ENCODE data around the gene NECAP2.

NECAP2 gene

DNA sequence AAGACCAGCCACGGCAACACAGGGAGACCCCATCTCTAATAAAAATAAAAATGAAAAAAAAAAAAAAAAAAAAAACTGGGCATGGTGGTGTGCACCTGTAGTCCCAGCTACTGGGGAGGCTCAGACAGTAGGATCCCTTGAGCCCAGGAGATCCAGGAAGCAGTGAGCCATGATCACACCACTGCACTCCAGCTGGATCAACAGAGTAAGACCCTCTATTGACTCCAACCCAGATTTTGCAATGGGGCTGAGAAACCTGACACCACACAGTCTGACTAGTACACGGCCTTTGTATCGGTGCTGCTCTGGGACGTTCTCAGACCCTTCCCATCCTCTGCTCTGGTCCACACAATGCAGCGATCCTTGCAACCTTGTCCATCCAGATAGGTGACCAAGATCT is 35.1 kb upstream of the NECAP2 start:
- H3K27me3 ChIP-seq (ENCODE audit: control insufficient read depth, insufficient read depth, low read length): no peaks in the 10 kb centered on the region
- no peak overlapping the region for H3K27ac ChIP-seq (ENCODE audit: low read length)
- DNase-seq (ENCODE audit: low read depth, low spot score): no peak
- H3K9me3 ChIP-seq (ENCODE audit: control insufficient read depth, insufficient read depth, low read length): no peaks in the 10 kb centered on the region
- H3K4me3 ChIP-seq (ENCODE audit: low read length): no peak overlapping the region
- WGBS (ENCODE audit: insufficient coverage, insufficient read length): no CpG with 5 or more reads among the region's 5 CpGs
- H3K36me3 ChIP-seq (ENCODE audit: control insufficient read depth, insufficient read depth, low read length): no peaks in the 10 kb centered on the region
- no peaks in the 10 kb centered on the region for H3K4me1 ChIP-seq (ENCODE audit: control insufficient read depth, insufficient read depth, low read length)

DNA sequence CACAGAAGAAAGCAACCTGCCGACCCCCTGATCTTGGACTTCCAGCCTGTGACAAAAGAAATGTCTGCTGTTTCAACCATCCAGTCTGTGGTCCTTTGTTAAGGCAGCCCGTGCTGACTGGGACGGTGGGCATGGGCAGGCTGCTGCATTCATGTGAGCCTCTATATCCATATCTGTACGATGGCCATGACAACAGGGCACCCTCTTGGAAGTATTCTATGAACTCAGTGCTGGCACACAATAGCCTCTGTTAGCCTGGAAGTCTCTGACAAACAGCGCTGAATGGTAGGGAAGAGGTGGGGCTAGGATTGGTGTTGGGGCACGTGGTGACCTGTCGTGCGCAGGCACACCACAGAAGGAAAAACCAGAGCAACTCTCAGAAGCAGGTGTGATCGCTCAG is 33.7 kb upstream of the NECAP2 start:
- no peak overlapping the region for H3K4me3 ChIP-seq (ENCODE audit: low read length)
- H3K9me3 ChIP-seq (ENCODE audit: control insufficient read depth, insufficient read depth, low read length): no peaks in the 10 kb centered on the region
- H3K4me1 ChIP-seq (ENCODE audit: control insufficient read depth, insufficient read depth, low read length): no peaks in the 10 kb centered on the region
- no CpG with 5 or more reads among the region's 9 CpGs for WGBS (ENCODE audit: insufficient coverage, insufficient read length)
- H3K27me3 ChIP-seq (ENCODE audit: control insufficient read depth, insufficient read depth, low read length): no peaks in the 10 kb centered on the region
- no peaks in the 10 kb centered on the region for H3K36me3 ChIP-seq (ENCODE audit: control insufficient read depth, insufficient read depth, low read length)
- H3K27ac ChIP-seq (ENCODE audit: low read length): no peak overlapping the region
- DNase-seq (ENCODE audit: low read depth, low spot score): no peak

DNA sequence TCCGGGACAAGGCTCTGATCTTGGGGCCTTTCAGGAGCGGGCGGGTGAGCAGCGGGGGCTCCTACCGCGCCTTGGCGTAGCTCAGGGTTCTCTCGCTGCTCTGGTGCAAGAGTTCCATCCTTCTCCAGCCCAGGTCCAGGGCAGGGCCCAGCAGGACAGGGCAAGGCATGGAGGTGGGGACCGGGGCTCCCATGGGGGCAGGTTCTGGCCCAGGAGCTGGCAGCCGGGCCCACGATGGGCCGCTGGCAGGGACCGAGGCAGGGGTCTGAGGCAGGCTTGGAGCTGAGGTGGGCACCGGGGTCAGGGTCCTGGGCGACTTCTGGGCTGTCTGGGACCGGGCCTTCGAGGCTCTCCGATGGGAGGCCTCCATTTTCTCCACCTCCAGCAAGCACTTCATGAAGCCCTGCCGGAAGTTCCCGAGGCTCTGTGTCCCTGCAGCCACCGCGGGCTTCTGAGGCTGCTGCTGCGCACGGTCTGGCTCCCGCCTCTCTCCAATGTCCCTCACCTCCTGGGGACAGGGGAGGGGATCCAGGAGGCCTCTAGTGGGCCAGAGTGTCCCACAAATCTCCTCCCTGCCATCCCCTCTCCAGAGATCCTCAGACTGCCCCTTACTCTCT is 30.9 kb upstream of the NECAP2 start:
- no peaks in the 10 kb centered on the region for H3K9me3 ChIP-seq (ENCODE audit: control insufficient read depth, insufficient read depth, low read length)
- DNase-seq (ENCODE audit: low read depth, low spot score): no peak

DNA sequence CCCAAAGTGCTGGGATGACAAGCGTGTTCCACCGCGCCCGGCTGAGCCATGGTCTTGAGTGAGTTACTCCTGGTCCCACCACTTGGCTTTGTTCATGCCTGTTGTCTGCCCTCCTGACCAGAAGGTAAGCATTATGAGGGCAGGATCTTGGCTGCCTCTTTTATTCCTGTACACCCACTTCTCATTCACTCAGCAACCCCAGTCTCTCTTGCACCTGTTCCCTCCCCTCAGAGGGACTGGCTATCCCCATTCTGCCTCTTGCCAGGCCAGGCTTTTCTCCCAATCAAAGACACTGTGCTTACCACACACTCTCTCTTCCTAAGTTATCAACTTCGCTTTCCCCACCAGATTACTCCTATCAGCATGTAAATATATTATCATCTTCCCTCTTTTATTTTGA is 29.7 kb upstream of the NECAP2 start:
- no peaks in the 10 kb centered on the region for H3K27me3 ChIP-seq (ENCODE audit: control insufficient read depth, insufficient read depth, low read length)
- no peak overlapping the region for H3K27ac ChIP-seq (ENCODE audit: low read length)
- no peaks in the 10 kb centered on the region for H3K4me1 ChIP-seq (ENCODE audit: control insufficient read depth, insufficient read depth, low read length)
- no CpG with 5 or more reads among the region's 5 CpGs for WGBS (ENCODE audit: insufficient coverage, insufficient read length)
- no peaks in the 10 kb centered on the region for H3K36me3 ChIP-seq (ENCODE audit: control insufficient read depth, insufficient read depth, low read length)
- no peak overlapping the region for H3K4me3 ChIP-seq (ENCODE audit: low read length)
- no peaks in the 10 kb centered on the region for H3K9me3 ChIP-seq (ENCODE audit: control insufficient read depth, insufficient read depth, low read length)
- DNase-seq (ENCODE audit: low read depth, low spot score): no peak

More for the DNA sequence above, 30.9 kb upstream of the NECAP2 start:
- WGBS (ENCODE audit: insufficient coverage, insufficient read length): no CpG with 5 or more reads among the region's 25 CpGs
- Histone ChIP-seq H3K4me1 (ENCODE audit: control insufficient read depth, insufficient read depth, low read length) (no peaks in the 10 kb centered on the region), H3K27ac (ENCODE audit: low read length) (no peak overlapping the region), H3K4me3 (ENCODE audit: low read length) (no peak overlapping the region), H3K36me3 (ENCODE audit: control insufficient read depth, insufficient read depth, low read length) (no peaks in the 10 kb centered on the region), H3K27me3 (ENCODE audit: control insufficient read depth, insufficient read depth, low read length) (no peaks in the 10 kb centered on the region)

DNA sequence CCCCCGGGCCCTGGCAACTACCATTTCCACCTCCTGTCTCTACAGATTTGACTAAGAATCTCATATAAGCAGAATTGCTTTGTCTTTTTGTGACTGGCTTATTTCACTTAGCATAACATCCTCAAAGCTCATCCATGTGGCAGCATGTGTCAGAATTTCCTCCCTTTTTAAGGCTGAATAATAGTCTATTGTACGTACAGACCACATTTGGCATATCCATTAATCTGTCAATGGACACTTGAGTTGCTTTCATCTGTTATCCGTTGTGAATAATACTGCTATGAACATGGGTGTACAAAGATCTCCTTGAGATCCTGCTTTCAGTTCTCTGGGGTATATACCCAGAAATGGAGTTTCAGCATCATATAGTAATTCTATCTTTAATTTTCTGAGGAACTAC is 27.3 kb upstream of the NECAP2 start:
- WGBS (ENCODE audit: insufficient coverage, insufficient read length): no CpG with 5 or more reads among the region's 3 CpGs

DNA sequence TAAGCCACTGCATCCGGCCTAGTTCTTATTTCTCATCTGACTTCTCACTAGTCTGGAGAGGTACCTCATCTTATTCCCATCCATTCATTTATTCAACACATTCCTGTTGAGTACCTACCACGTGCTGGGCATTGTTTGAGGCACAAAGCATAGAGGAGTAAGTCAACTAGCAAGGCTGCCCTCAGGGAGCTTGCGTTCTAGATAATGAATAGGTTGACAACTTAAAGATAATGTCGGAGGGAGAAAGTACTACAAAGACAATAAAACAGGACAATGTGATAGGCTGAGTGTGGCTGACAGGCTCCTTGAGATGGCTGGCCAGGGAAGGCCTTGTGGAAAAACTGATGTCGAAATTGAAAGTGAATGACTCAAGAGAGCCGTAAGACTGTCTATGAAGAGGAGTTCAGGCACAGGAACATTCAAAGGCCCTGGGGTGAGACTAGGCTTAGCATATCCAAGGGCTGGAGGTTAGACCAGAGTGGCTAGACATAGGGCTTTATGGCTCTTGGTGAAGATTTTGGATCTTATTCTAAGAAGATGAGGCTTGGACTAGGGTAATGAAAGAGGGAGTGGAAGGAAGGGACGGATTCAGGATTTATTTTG is 21.6 kb upstream of the NECAP2 start:
- no peak for DNase-seq (ENCODE audit: low read depth, low spot score)
- no peaks in the 10 kb centered on the region for H3K27me3 ChIP-seq (ENCODE audit: control insufficient read depth, insufficient read depth, low read length)
- WGBS (ENCODE audit: insufficient coverage, insufficient read length): no CpG with 5 or more reads among the region's 7 CpGs
- H3K27ac ChIP-seq (ENCODE audit: low read length): no peak overlapping the region
- H3K4me1 ChIP-seq (ENCODE audit: control insufficient read depth, insufficient read depth, low read length): no peaks in the 10 kb centered on the region
- H3K4me3 ChIP-seq (ENCODE audit: low read length): no peak overlapping the region
- no peaks in the 10 kb centered on the region for H3K36me3 ChIP-seq (ENCODE audit: control insufficient read depth, insufficient read depth, low read length)
- H3K9me3 ChIP-seq (ENCODE audit: control insufficient read depth, insufficient read depth, low read length): no peaks in the 10 kb centered on the region

More for the DNA sequence above, 27.3 kb upstream of the NECAP2 start:
- no peak overlapping the region for H3K4me3 ChIP-seq (ENCODE audit: low read length)
- no peaks in the 10 kb centered on the region for H3K4me1 ChIP-seq (ENCODE audit: control insufficient read depth, insufficient read depth, low read length)
- H3K27me3 ChIP-seq (ENCODE audit: control insufficient read depth, insufficient read depth, low read length): no peaks in the 10 kb centered on the region
- no peak overlapping the region for H3K27ac ChIP-seq (ENCODE audit: low read length)
- DNase-seq (ENCODE audit: low read depth, low spot score): no peak
- H3K36me3 ChIP-seq (ENCODE audit: control insufficient read depth, insufficient read depth, low read length): no peaks in the 10 kb centered on the region
- no peaks in the 10 kb centered on the region for H3K9me3 ChIP-seq (ENCODE audit: control insufficient read depth, insufficient read depth, low read length)

DNA sequence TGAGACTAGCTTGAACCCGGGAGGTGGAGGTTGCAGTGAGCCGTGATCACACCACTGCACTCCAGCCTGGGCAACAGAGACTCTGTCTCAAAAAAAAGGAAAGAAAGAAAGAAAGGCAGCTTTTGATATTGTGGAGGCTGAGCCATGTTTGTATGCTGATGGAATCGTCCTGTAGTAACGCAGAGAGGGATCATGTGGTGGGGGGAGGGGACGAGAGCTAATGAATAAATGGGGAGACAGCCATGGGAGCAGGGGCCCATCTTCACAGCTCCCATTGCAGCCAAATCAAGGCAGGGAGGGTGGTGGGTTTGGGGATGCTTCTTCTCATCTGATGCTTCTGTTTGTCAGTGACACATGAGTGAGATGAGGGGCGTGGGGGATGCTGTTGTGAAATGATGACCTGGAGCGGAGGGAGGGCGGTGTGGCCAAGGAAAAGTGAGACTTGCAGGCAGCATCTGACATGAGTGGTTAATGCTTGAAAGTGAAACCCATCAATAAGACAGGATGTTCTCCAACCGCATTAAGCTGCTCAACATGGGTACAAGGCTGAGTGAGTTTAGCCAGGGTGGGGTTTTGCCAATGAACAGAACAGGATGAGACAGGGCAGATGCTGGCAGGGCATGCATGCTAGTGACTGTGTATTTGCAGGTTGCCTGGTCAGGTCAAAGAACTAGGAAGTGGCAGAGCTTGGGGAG is 20.0 kb upstream of the NECAP2 start:
- H3K27ac ChIP-seq (ENCODE audit: low read length): no peak overlapping the region
- H3K27me3 ChIP-seq (ENCODE audit: control insufficient read depth, insufficient read depth, low read length): no peaks in the 10 kb centered on the region
- H3K9me3 ChIP-seq (ENCODE audit: control insufficient read depth, insufficient read depth, low read length): no peaks in the 10 kb centered on the region
- WGBS (ENCODE audit: insufficient coverage, insufficient read length): no CpG with 5 or more reads among the region's 9 CpGs
- no peak for DNase-seq (ENCODE audit: low read depth, low spot score)
- H3K4me3 ChIP-seq (ENCODE audit: low read length): no peak overlapping the region
- H3K36me3 ChIP-seq (ENCODE audit: control insufficient read depth, insufficient read depth, low read length): no peaks in the 10 kb centered on the region
- H3K4me1 ChIP-seq (ENCODE audit: control insufficient read depth, insufficient read depth, low read length): no peaks in the 10 kb centered on the region

DNA sequence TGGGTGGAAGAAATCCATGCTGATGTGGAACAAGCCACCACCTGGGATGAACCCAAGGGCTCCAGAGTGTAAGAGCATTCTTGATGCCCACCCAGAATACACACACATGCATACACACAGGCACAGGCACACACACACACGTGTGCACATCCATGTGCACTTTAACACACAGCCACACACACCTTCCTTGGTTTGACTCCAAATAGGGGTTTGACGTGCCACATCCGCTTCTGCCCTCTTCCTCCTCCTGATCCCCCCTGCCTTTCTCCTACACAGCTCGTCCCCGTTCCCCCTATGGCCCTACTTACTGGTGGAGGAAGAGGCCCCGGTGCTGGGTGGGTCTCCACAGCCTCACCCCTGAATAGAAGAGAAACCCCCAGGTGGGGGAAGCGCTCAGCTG is 19.3 kb upstream of the NECAP2 start:
- WGBS (ENCODE audit: insufficient coverage, insufficient read length): no CpG with 5 or more reads among the region's 7 CpGs

DNA sequence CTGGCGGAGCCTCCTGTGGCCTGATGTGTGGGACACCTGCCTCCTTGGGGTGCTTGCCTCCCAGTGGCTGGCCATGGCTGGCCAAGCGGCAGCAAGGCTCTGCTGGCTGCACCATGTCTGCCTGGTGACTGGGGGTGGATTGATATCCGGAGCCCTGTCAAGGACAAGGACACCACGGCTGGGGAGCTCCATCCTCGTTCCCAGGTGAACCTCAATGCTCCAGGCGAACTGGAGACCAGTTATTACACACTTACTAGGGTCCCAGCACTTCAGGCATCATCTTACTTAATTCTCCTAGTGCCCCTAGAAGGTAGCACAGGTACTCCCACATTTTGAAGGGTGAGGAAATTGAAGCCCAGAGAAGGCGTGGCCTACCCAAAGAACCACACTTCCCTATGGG is 18.5 kb upstream of the NECAP2 start:
- WGBS (ENCODE audit: insufficient coverage, insufficient read length): no CpG with 5 or more reads among the region's 7 CpGs
- Histone ChIP-seq H3K4me1 (ENCODE audit: control insufficient read depth, insufficient read depth, low read length) (no peaks in the 10 kb centered on the region), H3K36me3 (ENCODE audit: control insufficient read depth, insufficient read depth, low read length) (no peaks in the 10 kb centered on the region), H3K27me3 (ENCODE audit: control insufficient read depth, insufficient read depth, low read length) (no peaks in the 10 kb centered on the region), H3K4me3 (ENCODE audit: low read length) (no peak overlapping the region), H3K9me3 (ENCODE audit: control insufficient read depth, insufficient read depth, low read length) (no peaks in the 10 kb centered on the region), H3K27ac (ENCODE audit: low read length) (no peak overlapping the region)
- DNase-seq (ENCODE audit: low read depth, low spot score): no peak

More for the DNA sequence above, 19.3 kb upstream of the NECAP2 start:
- Histone ChIP-seq H3K4me3 (ENCODE audit: low read length) (no peak overlapping the region), H3K27me3 (ENCODE audit: control insufficient read depth, insufficient read depth, low read length) (no peaks in the 10 kb centered on the region), H3K36me3 (ENCODE audit: control insufficient read depth, insufficient read depth, low read length) (no peaks in the 10 kb centered on the region), H3K9me3 (ENCODE audit: control insufficient read depth, insufficient read depth, low read length) (no peaks in the 10 kb centered on the region), H3K27ac (ENCODE audit: low read length) (no peak overlapping the region), H3K4me1 (ENCODE audit: control insufficient read depth, insufficient read depth, low read length) (no peaks in the 10 kb centered on the region)
- no peak for DNase-seq (ENCODE audit: low read depth, low spot score)

DNA sequence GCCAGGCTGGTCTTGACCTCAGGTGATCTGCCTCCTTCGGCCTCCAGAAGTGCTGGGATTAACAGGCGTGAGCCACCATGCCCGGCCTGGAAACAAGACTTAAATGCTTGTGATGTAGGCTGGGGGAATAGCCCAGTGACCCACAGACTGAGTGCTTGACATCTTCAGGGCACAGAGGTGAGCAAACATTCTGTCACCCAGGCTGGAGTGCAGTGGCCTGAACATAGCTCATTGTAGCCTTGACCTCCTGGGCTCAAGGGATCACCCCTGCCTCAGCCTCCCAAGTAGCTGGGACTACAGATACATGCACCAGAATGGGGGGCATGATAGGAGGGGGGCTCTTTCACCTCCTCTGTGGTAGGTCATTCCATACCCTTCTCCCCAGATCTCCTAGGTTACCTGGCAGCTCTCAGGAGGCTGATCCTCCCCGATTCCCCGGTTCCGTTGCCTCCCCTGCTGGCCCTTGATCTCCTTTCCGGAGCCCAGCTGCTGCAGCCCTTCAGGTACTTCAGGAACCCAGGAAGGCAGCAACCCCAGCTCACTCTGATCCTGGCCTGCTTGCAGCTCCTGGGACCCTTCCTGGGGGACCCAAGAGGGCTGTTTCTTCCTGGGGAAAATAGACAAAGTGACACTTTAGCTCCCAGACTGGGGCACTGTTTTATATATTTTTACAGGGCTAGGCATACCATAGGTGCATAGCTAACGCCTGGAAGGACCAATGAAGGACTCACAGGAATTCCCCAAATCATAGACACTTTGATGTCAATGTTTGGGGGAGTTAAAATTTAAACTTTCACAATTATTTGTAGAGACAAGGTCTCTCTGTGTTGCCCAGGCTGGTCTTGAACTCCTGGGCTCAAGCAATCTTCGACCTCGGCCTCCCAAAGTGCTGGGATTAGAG is 15.1 kb upstream of the NECAP2 start:
- WGBS (ENCODE audit: insufficient coverage, insufficient read length): no CpG with 5 or more reads among the region's 10 CpGs
- H3K27me3 ChIP-seq (ENCODE audit: control insufficient read depth, insufficient read depth, low read length): no peaks in the 10 kb centered on the region
- no peaks in the 10 kb centered on the region for H3K36me3 ChIP-seq (ENCODE audit: control insufficient read depth, insufficient read depth, low read length)
- no peaks in the 10 kb centered on the region for H3K4me1 ChIP-seq (ENCODE audit: control insufficient read depth, insufficient read depth, low read length)
- H3K27ac ChIP-seq (ENCODE audit: low read length): no peak overlapping the region
- H3K4me3 ChIP-seq (ENCODE audit: low read length): no peak overlapping the region
- H3K9me3 ChIP-seq (ENCODE audit: control insufficient read depth, insufficient read depth, low read length): no peaks in the 10 kb centered on the region
- no peak for DNase-seq (ENCODE audit: low read depth, low spot score)

Measured in iPS DF 6.9 (cell line).